Effector CD8-positive, alpha-beta T cell (primary cell): ENCODE results near the gene GAB4.
A peak's percentile ranks its signal among the peaks of the same experiment; 100 is the strongest.
"Not testable (repeated sequence)": the region's sequence is repeated elsewhere in the genome, so short reads cannot be mapped to it uniquely, and the experiment has no call there.

ENCODE experiments used
- DNase-seq: peaks from one replicate; lab custom pipeline; 2025; lab: John Stamatoyannopoulos, UW

The GAB4 gene

DNA sequence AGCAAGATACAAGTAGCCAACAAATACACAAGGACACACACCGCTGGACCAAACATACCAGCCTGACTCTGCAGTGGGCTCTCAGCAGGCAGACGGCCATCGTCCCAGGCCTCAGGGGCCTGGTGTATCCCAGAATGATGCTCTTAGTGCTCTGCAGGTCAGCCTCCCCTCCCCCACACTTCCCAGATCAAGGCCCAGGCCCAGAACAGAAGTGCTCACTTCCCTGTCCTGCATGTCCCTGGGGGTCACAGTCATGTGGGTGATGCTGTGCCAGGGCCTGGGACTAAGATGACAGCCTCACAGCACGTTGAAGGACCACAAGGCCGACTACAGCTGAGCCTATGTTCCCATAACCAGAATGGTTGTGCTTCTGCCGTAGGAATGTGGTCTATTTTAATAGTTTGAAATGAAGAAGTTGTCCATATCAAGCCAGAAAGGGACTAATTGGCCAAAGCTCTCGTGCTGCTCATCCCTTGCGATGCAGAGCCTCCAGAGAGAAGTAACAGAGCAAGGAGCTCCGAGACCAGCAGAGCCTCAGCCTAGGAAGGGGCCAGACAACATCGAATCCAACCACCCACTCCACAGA, 48.6 kb downstream of the GAB4 start:
- no peak for DNase-seq

GRCh38 chr22:16958475-16958874, 49.5 kb downstream of the GAB4 start:
- no peak for DNase-seq

DNA sequence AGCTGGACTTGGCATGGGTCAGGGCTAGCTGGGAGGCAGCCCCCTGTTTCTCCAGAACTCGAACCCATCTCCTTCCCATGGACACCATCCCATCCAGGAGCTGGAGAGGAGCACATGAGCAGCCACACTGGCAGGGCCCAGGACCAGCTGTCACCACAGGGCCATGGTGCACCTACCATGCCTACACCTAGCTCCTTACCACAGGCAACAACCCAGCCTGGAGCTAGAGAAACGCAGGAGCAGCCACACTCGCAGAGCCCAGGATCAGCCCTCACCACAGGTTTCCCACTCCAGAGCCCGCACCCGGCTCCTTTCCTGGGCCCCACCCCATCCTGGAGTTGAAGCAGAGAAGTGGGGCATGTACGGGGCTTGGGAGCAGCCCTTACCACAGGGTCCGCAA, 50.2 kb downstream of the GAB4 start:
- DNase-seq, result no peak

GRCh38 chr22:16956290-16956689, 51.7 kb downstream of the GAB4 start:
- no peak for DNase-seq

GRCh38 chr22:16955678-16956210, 52.3 kb downstream of the GAB4 start:
- no peak for DNase-seq

DNA sequence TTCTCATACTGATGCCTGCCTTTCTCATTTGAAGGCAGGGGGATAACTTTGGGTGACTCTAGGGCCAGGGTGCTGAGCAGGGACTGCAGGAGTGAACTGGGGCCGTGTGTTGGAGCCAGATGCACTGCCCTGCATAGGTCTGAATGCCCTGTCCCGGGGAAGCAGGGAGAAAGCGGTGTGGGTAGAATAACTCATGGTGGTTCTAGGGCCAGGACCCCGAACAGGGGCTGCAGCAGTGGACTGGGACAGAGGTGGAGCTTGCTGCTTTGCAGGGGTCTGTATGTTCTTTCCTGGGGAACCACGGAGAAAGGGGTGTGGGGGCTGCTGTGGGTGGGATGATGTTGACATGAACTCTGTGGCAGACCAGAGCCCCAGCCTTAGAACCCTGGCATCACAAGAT, 52.9 kb downstream of the GAB4 start:
- no peak for DNase-seq

GRCh38 chr22:16954060-16954403, 54.0 kb downstream of the GAB4 start:
- no peak for DNase-seq

GRCh38 chr22:16953206-16954059, 54.6 kb downstream of the GAB4 start:
- DNase-seq, result no peak

DNA sequence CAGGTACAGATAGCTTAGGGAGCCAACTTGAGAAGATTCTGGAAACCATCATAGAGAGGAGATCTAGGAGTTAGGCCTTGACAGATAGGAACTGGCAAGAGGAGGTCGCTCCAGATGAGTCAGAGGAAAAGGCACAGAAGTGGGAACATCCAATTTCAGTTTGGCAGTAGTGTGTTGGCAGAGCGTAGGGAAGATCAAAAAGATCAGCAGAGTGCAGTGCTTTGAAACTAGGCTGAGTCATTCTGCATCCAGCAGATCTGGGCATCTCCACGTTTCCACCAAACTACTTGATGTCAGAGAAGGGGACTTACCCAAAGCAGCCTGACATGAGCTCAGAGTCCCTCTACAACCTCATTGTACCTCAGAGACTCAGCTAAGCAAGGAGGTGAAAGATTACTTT, 58.5 kb downstream of the GAB4 start:
- no peak for DNase-seq

GRCh38 chr22:16937811-16938210, 70.2 kb downstream of the GAB4 start:
- DNase-seq, result no peak

- not testable (repeated sequence) for DNase-seq
Observed at GRCh38 chr22:16937209-16937608, 70.8 kb downstream of the GAB4 start.

- no peak for DNase-seq
Observed at GRCh38 chr22:16936625-16937024, 71.4 kb downstream of the GAB4 start.

- DNase-seq, result no peak
Observed at GRCh38 chr22:16935209-16935608, 72.8 kb downstream of the GAB4 start.

DNA sequence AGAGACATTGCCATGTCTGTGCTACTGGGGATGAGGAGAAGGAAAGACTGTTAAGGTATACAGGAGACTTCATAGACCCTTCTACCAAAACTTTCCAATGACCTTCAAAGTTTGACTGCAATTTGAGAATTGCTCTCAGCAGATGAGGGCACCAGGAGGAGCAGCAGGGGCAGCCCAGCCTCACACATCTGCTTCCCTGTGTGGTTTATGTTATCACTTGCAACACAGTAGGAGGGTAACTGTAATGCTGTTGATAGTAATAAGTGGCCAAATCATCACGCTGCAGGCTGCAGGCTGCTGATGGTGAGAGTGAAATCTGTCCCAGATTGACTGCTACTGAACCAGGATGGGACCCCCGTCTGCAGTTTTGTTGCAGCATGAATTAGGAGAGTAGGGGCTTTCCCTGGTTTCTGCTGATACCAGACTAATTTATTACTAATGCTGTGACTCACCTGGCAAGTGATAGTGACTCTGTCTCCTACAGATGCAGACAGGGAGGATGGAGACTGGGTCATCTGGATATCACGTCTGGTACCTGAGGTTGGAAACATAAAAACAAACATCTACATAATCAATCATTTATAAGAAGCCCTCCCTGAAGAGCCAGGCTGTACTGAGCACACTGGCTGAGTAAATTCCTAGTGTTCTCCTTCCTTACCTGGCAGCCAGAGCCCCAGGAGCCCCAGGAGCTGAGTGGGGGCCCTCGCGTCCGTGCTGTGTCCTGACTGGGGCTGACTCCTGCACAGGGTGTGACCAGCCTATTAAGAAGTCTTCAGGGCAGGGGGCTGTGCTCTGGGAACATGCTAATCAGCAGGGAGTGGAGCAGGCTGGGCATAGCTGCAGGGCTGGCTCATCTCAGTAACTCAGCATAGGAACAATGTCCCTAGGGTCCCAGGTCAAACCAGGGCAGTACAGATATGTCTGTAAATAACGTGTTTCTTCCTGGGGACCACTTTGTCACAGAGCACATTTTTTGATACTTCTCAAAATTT, 74.4 kb downstream of the GAB4 start:
- DNase-seq, result no peak

GRCh38 chr22:16932577-16932976, 75.4 kb downstream of the GAB4 start:
- no peak for DNase-seq

GRCh38 chr22:16925407-16925966, 82.5 kb downstream of the GAB4 start:
- DNase-seq, result no peak

DNA sequence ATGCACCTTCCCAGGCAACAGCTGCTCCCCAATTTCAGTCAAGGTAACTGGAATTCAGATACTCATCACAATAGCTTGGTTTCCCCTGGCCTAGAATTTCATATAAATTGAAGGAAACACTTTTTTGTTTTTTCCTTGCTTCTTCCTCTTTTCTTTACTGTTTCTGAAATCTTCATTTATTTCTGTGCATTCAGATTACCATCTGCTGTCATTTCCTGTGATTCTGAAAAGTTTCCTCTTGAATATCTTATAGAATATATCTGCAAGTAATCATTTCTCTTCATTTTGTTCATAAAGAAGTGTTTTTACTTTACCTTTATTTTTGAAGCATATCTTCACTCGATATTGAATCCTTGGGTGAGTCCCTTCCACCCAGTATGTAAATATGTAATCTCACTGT, 85.3 kb downstream of the GAB4 start:
- DNase-seq, result no peak

- DNase-seq, result no peak
Observed at GRCh38 chr22:16922076-16922475, 85.9 kb downstream of the GAB4 start.

DNA sequence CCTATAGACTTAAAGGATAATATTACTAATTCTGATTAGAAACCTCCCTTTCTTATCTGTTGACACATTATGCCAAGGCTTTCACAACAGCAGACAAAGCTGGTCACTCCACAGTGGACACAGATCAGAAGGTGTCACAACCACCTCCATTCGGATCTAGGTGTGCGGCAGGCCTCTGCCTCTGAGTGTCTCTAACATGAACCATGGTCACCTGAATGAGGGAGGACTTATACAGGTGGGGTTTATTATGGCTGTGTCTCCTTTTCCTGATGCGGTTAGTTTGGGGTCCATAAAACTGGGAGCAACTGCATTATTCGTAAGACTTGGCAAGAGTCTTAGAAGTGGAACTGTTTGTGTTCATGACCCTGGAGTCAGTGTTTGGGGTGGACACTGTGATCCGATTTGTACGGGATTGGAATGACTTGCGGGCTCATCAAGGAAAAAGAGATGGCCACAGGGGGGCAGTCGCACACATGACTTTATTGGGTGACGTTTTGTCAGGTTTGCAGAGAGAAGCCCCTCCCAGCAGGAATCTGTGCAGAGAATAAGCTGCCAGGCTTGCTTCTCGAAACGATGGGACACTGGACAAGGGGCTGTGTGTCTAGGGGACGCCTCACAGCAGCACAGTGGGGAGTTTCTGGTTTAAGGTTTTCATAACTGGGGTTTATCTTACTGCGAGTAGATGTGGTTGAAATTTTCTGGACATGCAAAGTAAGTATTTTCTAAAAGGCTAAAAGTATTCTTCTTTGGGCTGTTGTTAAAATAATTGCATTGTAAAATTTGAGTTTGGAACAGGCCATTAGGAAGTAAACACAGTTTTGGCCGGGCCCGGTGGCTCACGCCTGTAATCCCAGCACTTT, 90.6 kb downstream of the GAB4 start:
- DNase-seq, result peak; percentile 16

GRCh38 chr22:16915701-16916100, 92.3 kb downstream of the GAB4 start:
- DNase-seq, result no peak

- not testable (repeated sequence) for DNase-seq
Observed at GRCh38 chr22:16914911-16915310, 93.1 kb downstream of the GAB4 start.
